CD14-positive monocyte (primary cell): ENCODE results near the gene KCNMA1. TPM values are rescaled to one million over a fixed set of nuclear protein-coding genes. Genes with fewer than 3 reads are reported as not detected.
A peak's percentile ranks its signal among the peaks of the same experiment; 100 is the strongest.

Source experiments
- DNase-seq, 3 donors: peaks; one replicate each; pipeline ENCODE4 v3.0.0-alpha.2; 2011 to 2022
- H2AFZ ChIP-seq: 2 replicates; pipeline ENCODE4 v1.6.0; 2012; ENCODE audit warnings: mild to moderate bottlenecking, low read depth, low read length, inconsistent platforms; ENCODE audit not compliant: insufficient read depth, poor library complexity, severe bottlenecking
- H3K27ac ChIP-seq, 2 donors: 1 replicate in 1 of 2; 2 replicates in 1 of 2; pipeline ENCODE4 v1.5.1; 2012 to 2013; ENCODE audit warnings: low read length in 2 of 2, control low read depth in 1 of 2, inconsistent platforms in 1 of 2, low read depth in 1 of 2, mild to moderate bottlenecking in 1 of 2
- H3K27me3 ChIP-seq, 2 donors: one replicate each; pipeline versions ENCODE4 v1.6.0 to v1.6.1; 2011 to 2013; ENCODE audit warnings: low read length in 2 of 2; ENCODE audit not compliant: control insufficient read depth in 2 of 2, insufficient read depth in 2 of 2
- H3K36me3 ChIP-seq, 2 donors: replicated peaks in 1 of 2; 1 replicate in 1 of 2; 2 replicates in 1 of 2; pipeline versions ENCODE4 v1.5.1 to v1.6.1; 2012 to 2013; ENCODE audit warnings: low read length in 2 of 2, control low read depth in 1 of 2, inconsistent platforms in 1 of 2, mild to moderate bottlenecking in 1 of 2; ENCODE audit not compliant: insufficient read depth in 2 of 2, control insufficient read depth in 1 of 2
- H3K4me1 ChIP-seq, 2 donors: 1 replicate in 1 of 2; 2 replicates in 1 of 2; pipeline versions ENCODE4 v1.5.1 to v1.6.1; 2012 to 2013; ENCODE audit warnings: low read length in 2 of 2, control low read depth in 1 of 2, inconsistent platforms in 1 of 2, mild to moderate bottlenecking in 1 of 2, moderate library complexity in 1 of 2; ENCODE audit not compliant: insufficient read depth in 2 of 2, control insufficient read depth in 1 of 2
- H3K4me2 ChIP-seq: replicated peaks from 2 replicates; pipeline ENCODE3; 2012; ENCODE audit warnings: low read length, moderate library complexity, mild to moderate bottlenecking; ENCODE audit not compliant: poor library complexity, severe bottlenecking; ENCODE audit errors: extremely low read depth
- H3K4me3 ChIP-seq, 3 experiments: fragments of 200-600 bp in 1 of 3; sonication (generic) in 1 of 3; replicated peaks in 1 of 3; 1 replicate in 2 of 3; 2 replicates in 1 of 3; pipeline ENCODE4 v1.5.1; 2011 to 2013; ENCODE audit warnings: low read length in 3 of 3, mild to moderate bottlenecking in 3 of 3, control low read depth in 2 of 3, low read depth in 2 of 3, inconsistent platforms in 1 of 3, moderate library complexity in 1 of 3
- H3K79me2 ChIP-seq: 2 replicates; pipeline ENCODE4 v1.6.0; 2012; ENCODE audit warnings: mild to moderate bottlenecking, control low read depth, inconsistent platforms, low read length, moderate library complexity; ENCODE audit not compliant: insufficient read depth
- H3K9ac ChIP-seq: 2 replicates; pipeline ENCODE4 v1.6.0; 2017; ENCODE audit warnings: low read length, mild to moderate bottlenecking; ENCODE audit not compliant: insufficient read depth, poor library complexity, severe bottlenecking
- H3K9me3 ChIP-seq, 2 donors: replicated peaks in 1 of 2; 1 replicate in 1 of 2; 2 replicates in 1 of 2; pipeline versions ENCODE4 v1.5.1 to v1.6.1; 2012 to 2013; ENCODE audit warnings: low read length in 2 of 2, control low read depth in 1 of 2; ENCODE audit not compliant: control insufficient read depth in 1 of 2, insufficient read depth in 1 of 2
- H4K20me1 ChIP-seq: 2 replicates; pipeline ENCODE4 v1.6.0; 2012; ENCODE audit warnings: mild to moderate bottlenecking, low read length, control low read depth, moderate library complexity; ENCODE audit not compliant: insufficient read depth
- H3K27ac Mint-ChIP-seq, 7 donors: one replicate each; pipeline ENCODE4 v1.8.0; 2020; ENCODE audit warnings: mild to moderate bottlenecking in 7 of 7, mixed read lengths in 7 of 7, moderate library complexity in 6 of 7, inconsistent platforms in 2 of 7
- H3K27me3 Mint-ChIP-seq, 3 donors: one replicate each; pipeline ENCODE4 v1.8.0; 2021 to 2022; ENCODE audit warnings: low read depth in 3 of 3, mild to moderate bottlenecking in 3 of 3, mixed read lengths in 3 of 3, moderate library complexity in 3 of 3, inconsistent platforms in 1 of 3
- H3K36me3 Mint-ChIP-seq, 2 donors: one replicate each; pipeline ENCODE4 v1.8.0; 2020; ENCODE audit warnings: mixed read lengths in 2 of 2, inconsistent platforms in 1 of 2, mild to moderate bottlenecking in 1 of 2
- H3K4me1 Mint-ChIP-seq: one replicate; pipeline ENCODE4 v1.8.0; 2020; ENCODE audit warnings: mild to moderate bottlenecking, mixed read lengths
- H3K4me3 Mint-ChIP-seq, 2 donors: one replicate each; pipeline ENCODE4 v1.8.0; 2020; ENCODE audit warnings: mild to moderate bottlenecking in 2 of 2, mixed read lengths in 2 of 2, moderate library complexity in 1 of 2
- H3K9me3 Mint-ChIP-seq, 7 donors: one replicate each; pipeline ENCODE4 v1.8.0; 2020 to 2022; ENCODE audit warnings: mixed read lengths in 7 of 7, mild to moderate bottlenecking in 6 of 7, moderate library complexity in 6 of 7, inconsistent platforms in 2 of 7
- CTCF ChIP-seq: fragments of 200-600 bp; IDR thresholded peaks from one replicate; pipeline ENCODE4 v1.8.0; 2022; ENCODE audit warnings: antibody characterized with exemption, mild to moderate bottlenecking
- WGBS: methylation state at CpG from one replicate; pipeline ENCODE4 v1.1.5; 2013; ENCODE audit warnings: missing lambda C conversion rate; ENCODE audit not compliant: insufficient coverage; 5-methylcytosine and 5-hydroxymethylcytosine counted together
- intact Hi-C, 2 donors: fragments of 100-400 bp; cut with micrococcal nuclease; formaldehyde crosslinking; loops; one replicate each; pipeline versions ENCODE4 v1.15.0 to v1.15.1; 2023
- polyA plus RNA-seq, 3 donors: library from polyadenylated mRNA; depleted of rRNA in 1 of 3; unstranded in 2 of 3; stranded (reverse) in 1 of 3; fragments of 300-500 nt in 2 of 3; fragments of >200 nt in 1 of 3; fragmentation: Illumina TruSeq in 2 of 3; gene quantifications; 1 replicate in 2 of 3; 2 replicates in 1 of 3; pipeline ENCODE4 v1.2.3, GENCODE V29; 2012 to 2021

KCNMA1 gene
- polyA plus RNA-seq, 3 donors: 0.11 to 1.0 TPM; not detected in 1

- H3K27ac Mint-ChIP-seq: peak overlapping the region in 1 of 7 donors; percentile 17
- Histone ChIP-seq H3K79me2 (no peaks in the 10 kb centered on the region), H3K27ac (no peak overlapping the region), H3K4me2 (no peak overlapping the region), H3K36me3 (no peaks in the 10 kb centered on the region), H3K4me3 (no peak overlapping the region), H3K9ac (no peak overlapping the region), H3K9me3 (no peaks in the 10 kb centered on the region), H3K27me3 (peaks cover 0 to 3% of the 10 kb centered on the region in 2 donors), H4K20me1 (no peaks in the 10 kb centered on the region), H3K4me1 (no peaks in the 10 kb centered on the region), H2AFZ (no peak overlapping the region)
- no peak overlapping the region for H3K4me3 Mint-ChIP-seq
- WGBS: 71% methylated on average over 2 of the region's 4 CpGs
- peaks cover 15 to 23% (median 16%) of the 10 kb centered on the region in 3 donors for H3K27me3 Mint-ChIP-seq
- TF ChIP-seq CTCF: no peak
- no peaks in the 10 kb centered on the region for H3K36me3 Mint-ChIP-seq
- intact Hi-C loops: no loop called here
- peaks cover 0 to 4% (median 0%) of the 10 kb centered on the region in 7 donors for H3K9me3 Mint-ChIP-seq
- no peak for DNase-seq
- H3K4me1 Mint-ChIP-seq: peaks cover 3% of the 10 kb centered on the region
These were observed 135.8 kb downstream of the KCNMA1 start for GRCh38 chr10:77501846-77502261.

- peaks cover 3% of the 10 kb centered on the region for H3K4me1 Mint-ChIP-seq
- intact Hi-C loops: no loop called here
- Histone ChIP-seq H3K79me2 (no peaks in the 10 kb centered on the region), H3K4me2 (no peak overlapping the region), H4K20me1 (no peaks in the 10 kb centered on the region), H3K4me1 (no peaks in the 10 kb centered on the region), H3K27me3 (peaks cover 0 to 3% of the 10 kb centered on the region in 2 donors), H2AFZ (no peak overlapping the region), H3K4me3 (no peak overlapping the region), H3K27ac (no peak overlapping the region), H3K9ac (no peak overlapping the region), H3K9me3 (no peaks in the 10 kb centered on the region), H3K36me3 (no peaks in the 10 kb centered on the region)
- H3K9me3 Mint-ChIP-seq: peaks cover 0 to 4% (median 0%) of the 10 kb centered on the region in 7 donors
- peak overlapping the region in 2 of 7 donors; percentile 17 to 20 for H3K27ac Mint-ChIP-seq
- TF ChIP-seq CTCF: no peak
- WGBS: 81% methylated on average over 6 of the region's 7 CpGs
- peak in 1 of 3 donors; percentile 20 for DNase-seq
- peaks cover 14 to 19% (median 16%) of the 10 kb centered on the region in 3 donors for H3K27me3 Mint-ChIP-seq
- no peaks in the 10 kb centered on the region for H3K36me3 Mint-ChIP-seq
- H3K4me3 Mint-ChIP-seq: no peak overlapping the region
These were observed 136.3 kb downstream of the KCNMA1 start for GRCh38 chr10:77501152-77501845.
